ENCODE measurements around the gene KIF16B.

GRCh38 chr20:16368645-16369292 is 204.5 kb downstream of the KIF16B start:
- TF ChIP-seq CTCF (IDR thresholded peaks at IDR 0.05) (no peak), POLR2A (IDR thresholded peaks at IDR 0.05) (no peak)
